ENCODE measurements around the gene LGALS3BP. TPM values are rescaled to one million over a fixed set of nuclear protein-coding genes. Genes with fewer than 3 reads are reported as not detected.

The LGALS3BP gene
- total and polyA plus RNA-seq, 4 donors, result 66.0 to 224 (median 79.2) TPM

GRCh38 chr17:78992542-78993212 is 13.0 kb upstream of the LGALS3BP start (continued):
- no peak for TF ChIP-seq REST (IDR thresholded peaks at IDR 0.05)
- TF ChIP-seq HNF4G (IDR thresholded peaks at IDR 0.05), result no peak
- TF ChIP-seq FOXA2 (IDR thresholded peaks at IDR 0.05), result no peak
- no peak for TF ChIP-seq TAF1 (conservative IDR thresholded peaks at IDR 0.05)
- TF ChIP-seq, protein P1, sequence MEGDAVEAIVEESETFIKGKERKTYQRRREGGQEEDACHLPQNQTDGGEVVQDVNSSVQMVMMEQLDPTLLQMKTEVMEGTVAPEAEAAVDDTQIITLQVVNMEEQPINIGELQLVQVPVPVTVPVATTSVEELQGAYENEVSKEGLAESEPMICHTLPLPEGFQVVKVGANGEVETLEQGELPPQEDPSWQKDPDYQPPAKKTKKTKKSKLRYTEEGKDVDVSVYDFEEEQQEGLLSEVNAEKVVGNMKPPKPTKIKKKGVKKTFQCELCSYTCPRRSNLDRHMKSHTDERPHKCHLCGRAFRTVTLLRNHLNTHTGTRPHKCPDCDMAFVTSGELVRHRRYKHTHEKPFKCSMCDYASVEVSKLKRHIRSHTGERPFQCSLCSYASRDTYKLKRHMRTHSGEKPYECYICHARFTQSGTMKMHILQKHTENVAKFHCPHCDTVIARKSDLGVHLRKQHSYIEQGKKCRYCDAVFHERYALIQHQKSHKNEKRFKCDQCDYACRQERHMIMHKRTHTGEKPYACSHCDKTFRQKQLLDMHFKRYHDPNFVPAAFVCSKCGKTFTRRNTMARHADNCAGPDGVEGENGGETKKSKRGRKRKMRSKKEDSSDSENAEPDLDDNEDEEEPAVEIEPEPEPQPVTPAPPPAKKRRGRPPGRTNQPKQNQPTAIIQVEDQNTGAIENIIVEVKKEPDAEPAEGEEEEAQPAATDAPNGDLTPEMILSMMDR (IDR thresholded peaks at IDR 0.05; ENCODE audit: low read depth, low read length, missing input control), result no peak
- no peak for TF ChIP-seq EGR1 (IDR thresholded peaks at IDR 0.05; ENCODE audit: low read depth in 2 of 2)
- no peak for TF ChIP-seq RAD21 (IDR thresholded peaks at IDR 0.05)
- TF ChIP-seq SP1 (IDR thresholded peaks at IDR 0.05), result no peak
- TF ChIP-seq FOXA1 (IDR thresholded peaks at IDR 0.05), result no peak
- TF ChIP-seq YY1 (IDR thresholded peaks at IDR 0.05), result no peak
- TF ChIP-seq JUND (IDR thresholded peaks at IDR 0.05), result no peak
- no peak for TF ChIP-seq RXRA (IDR thresholded peaks at IDR 0.05)

DNA sequence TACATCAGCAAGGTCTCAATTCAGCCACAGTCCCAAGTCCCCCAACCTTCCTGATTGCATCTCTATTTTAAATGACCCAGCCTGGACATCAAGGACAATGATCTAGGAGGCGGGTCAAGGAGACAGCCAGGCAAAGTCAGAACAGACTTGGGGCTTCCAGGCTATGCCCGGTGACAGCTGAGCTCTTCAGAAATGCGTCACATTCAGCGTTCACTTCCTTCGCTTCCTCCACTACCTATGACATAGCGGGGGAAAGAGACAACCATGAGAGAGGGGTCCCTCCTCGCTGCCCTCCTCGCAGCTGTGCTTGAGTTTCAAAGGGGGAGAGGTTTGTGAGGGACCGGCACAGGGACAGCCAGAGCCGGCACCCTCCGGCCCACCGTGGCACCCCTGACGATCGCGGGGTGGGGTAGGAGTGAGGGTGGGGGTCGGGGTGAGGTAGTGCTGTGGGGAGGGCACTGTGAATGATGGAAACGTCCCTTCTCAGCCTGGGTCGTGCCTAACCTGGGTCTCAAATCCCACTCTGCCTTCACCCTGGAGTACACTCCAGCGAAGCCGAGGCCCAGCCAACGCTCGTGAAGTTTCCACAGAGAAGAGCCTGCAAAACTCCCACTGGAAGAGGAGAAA is 12.3 kb upstream of the LGALS3BP start:
- TF ChIP-seq EGR1 (IDR thresholded peaks at IDR 0.05; ENCODE audit: low read depth in 2 of 2) (no peak), YY1 (IDR thresholded peaks at IDR 0.05) (no peak), REST (IDR thresholded peaks at IDR 0.05) (no peak), RXRA (IDR thresholded peaks at IDR 0.05) (no peak), ATF3 (IDR thresholded peaks at IDR 0.05) (no peak), FOXA2 (IDR thresholded peaks at IDR 0.05) (no peak), SP1 (IDR thresholded peaks at IDR 0.05) (no peak), HNF4G (IDR thresholded peaks at IDR 0.05) (no peak), RAD21 (IDR thresholded peaks at IDR 0.05) (no peak), JUND (IDR thresholded peaks at IDR 0.05) (no peak), GABPA (IDR thresholded peaks at IDR 0.05 in 1 of 2, conservative IDR thresholded peaks at IDR 0.05 in 1 of 2) (no peak)
- Histone ChIP-seq H3K27ac (ENCODE audit: low read depth in 1 of 2, low read length in 2 of 2) (no peak overlapping the region), H3K9me3 (ENCODE audit: control insufficient read depth in 4 of 4, low read length in 3 of 4) (no peaks in the 10 kb centered on the region), H3K9ac (ENCODE audit: low read depth in 1 of 2, low read length in 2 of 2) (no peak overlapping the region), H3K36me3 (ENCODE audit: control insufficient read depth in 4 of 4, insufficient read depth in 3 of 4, low read depth in 1 of 4, low read length in 3 of 4) (peaks cover 7 to 31% (median 14%) of the 10 kb centered on the region in 4 donors), H3K4me1 (ENCODE audit: control insufficient read depth in 4 of 4, insufficient read depth in 4 of 4, low read length in 3 of 4) (peaks cover 0 to under 1% (median 0%) of the 10 kb centered on the region in 4 donors), H3K4me3 (ENCODE audit: low read depth in 1 of 3, low read length in 3 of 3) (no peak overlapping the region), H3K27me3 (ENCODE audit: control insufficient read depth in 4 of 4, insufficient read depth in 4 of 4, low read length in 3 of 4) (no peaks in the 10 kb centered on the region)
- 95% methylated on average over 22 of the region's 22 CpGs for WGBS
- DNase-seq (ENCODE audit: low spot score), result no peak
